HG03378 (cell line): ENCODE measurements around the gene PDE5A.

Source experiments
- ATAC-seq: cut with Tn5 transposase; IDR thresholded peaks from one replicate; pipeline ENCODE4 v1.9.1; 2021; ENCODE audit warnings: mild to moderate bottlenecking, moderate library complexity; ENCODE audit not compliant: unreplicated experiment

PDE5A gene

GRCh38 chr4:119525005-119525749, 103.4 kb downstream of the PDE5A start:
- ATAC-seq, result no peak

GRCh38 chr4:119523399-119523798, 105.2 kb downstream of the PDE5A start:
- no peak for ATAC-seq

- no peak for ATAC-seq
Observed at GRCh38 chr4:119521268-119521667, 107.3 kb downstream of the PDE5A start.

DNA sequence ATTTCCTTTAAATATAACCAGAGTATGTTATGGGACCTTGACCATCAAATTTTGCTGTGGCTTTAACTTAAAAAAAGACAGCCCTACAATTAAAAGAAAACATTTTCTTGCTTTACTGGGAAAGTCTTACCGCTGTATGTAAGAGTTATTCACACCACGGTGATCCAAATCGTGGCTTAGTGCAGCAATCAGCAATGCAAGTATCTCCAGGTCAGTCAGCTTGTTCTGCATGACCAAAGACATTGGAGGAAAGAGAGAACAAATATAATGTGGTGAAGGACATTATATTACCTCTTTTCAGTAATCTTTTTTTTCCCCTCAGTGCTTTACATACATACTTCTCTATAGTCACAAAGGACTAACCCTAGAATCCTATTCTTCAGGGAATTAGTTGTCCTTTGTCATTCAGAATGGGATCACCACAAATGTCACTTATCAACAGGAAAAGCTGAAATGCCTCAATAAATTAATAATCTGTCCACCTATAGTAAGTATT, 109.6 kb downstream of the PDE5A start:
- no peak for ATAC-seq

DNA sequence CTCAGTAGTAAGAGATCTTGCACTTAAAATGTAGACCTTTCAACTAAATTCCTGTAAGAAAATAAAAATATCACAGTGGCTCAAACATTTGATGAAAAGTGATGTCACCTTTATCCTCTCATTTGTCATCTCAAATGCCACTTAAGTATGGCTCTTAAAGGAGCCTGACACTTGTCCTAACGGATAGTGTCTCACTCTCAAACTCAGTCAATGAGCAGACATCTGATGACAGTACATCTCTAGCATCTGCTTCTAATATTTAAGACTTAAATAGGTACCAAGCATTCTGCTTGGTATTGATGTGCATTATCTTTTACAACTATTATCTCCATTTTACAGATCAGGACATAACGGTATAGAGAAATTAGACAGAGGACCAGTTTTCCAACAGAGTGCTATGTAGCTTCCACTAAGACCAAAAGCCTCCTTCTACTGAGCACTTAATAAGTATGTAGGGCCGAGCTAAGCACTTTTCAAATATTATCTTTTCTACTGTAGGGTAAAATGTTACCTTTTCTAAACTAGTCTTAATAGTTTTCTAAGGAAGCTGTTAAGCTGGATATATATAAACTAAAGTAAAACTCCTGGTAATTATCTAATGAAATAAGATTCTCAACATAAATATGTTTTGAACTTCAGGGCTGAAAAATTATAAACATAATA, 110.2 kb downstream of the PDE5A start:
- no peak for ATAC-seq

- ATAC-seq, result no peak
Observed at GRCh38 chr4:119517361-119518229, 111.0 kb downstream of the PDE5A start.

DNA sequence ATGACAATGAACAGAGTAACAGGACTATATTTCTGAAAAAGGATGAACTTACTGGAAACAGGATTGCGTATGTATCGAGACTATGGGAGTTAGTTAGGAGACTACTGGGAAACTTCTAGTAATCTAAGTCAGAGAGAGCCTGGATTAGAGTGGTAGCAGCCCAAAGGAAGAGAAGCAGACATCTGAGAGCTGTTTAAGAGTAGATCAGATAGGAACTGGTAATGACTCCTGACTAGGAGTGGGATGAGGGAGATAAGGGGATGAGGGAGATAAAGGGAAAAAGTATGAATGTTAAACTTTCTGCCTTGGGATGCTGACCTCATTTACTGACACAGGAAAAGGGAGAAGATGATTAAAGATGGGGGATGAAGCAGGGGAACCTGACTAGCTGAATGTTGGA, 116.2 kb downstream of the PDE5A start:
- no peak for ATAC-seq

DNA sequence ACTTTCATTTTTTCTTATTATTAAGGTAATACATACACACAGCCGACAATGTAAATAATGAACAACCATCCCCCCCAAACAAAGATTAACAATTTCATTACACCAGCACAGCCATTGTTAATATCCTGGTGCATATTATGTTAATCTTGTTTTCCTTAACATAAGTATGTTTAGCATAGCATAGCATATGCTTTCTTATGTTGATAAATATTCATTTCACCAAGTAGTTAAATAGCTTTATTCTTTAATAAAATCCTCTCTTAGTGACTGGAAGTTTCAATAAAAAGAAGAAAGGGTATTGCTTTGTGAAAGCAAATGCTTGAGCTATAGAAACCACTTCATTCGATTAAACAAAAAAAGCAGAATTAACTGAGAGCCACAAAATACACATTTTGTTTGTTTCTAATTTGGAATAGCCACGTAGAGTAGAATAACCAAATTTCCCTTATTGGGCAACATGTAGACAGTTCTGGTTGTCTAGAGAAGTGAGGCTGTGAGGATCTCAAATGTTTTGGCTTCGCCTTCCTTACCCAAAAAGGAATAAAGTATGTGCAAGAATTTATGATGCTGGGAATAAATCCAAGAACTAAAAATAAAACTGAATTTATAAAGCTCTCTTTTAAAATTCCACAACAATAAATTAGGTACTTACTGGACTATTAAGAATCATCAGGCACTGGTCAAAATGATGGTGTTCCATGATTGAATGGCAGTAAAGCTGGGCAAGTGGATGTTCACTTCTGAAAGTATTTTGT, 118.0 kb downstream of the PDE5A start:
- ATAC-seq, result no peak

DNA sequence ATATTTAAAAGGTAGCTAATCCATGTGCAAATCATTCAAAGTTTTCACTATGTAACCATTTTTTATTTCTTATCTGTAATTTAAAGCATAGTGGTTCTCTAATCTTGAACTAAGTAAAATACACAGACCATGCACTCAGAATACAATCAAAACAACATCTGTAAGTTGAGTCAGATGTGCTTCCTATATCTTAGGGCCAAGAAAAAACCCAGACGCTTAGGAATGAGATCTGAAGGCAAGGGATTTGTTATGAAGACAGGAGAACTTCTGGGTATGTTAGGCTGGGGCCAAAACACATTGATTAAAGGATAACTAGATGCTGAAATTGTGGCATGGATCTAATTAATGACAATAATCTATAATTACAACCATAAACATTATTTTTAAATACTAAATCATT, 120.3 kb downstream of the PDE5A start:
- ATAC-seq, result no peak

GRCh38 chr4:119506806-119507205, 121.8 kb downstream of the PDE5A start:
- ATAC-seq, result no peak

DNA sequence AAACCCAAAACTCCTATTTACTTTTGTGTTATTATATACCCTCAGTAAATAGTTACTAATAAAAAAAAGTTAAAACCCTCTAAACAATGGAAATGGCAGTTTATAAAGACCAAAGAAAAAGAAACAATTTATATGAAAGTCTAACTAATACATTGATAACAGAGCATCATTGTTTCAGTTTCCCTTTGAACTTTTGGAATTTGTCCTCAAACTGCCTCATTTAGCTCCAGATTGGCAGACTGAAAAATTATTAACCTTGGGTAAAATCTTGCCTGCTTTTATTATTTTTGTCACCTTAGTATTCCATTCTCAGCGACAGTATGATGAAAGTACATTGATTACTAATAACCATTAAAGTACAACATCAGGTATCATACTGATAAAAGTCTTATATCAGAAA, 124.0 kb downstream of the PDE5A start:
- no peak for ATAC-seq

DNA sequence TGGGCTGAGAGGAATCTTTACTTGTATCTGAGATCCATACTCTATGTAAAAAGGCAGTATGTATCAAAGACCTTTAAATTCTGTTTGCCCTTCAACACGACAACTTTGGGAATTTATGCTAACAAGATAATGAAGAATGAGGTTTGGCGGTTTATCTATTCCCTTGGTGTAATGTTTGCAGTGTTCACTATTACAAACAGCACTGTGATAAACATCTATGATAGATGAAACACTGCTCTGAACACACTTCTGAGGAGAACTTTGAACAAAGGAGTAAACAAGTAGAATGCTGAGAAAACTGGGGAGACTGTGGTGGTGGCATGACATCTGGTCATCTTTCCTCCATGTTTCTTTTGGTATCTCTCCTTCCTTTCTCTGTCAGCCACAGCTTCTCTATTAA, 126.9 kb downstream of the PDE5A start:
- no peak for ATAC-seq

- no peak for ATAC-seq
Observed at GRCh38 chr4:119498527-119498926, 130.1 kb downstream of the PDE5A start.

GRCh38 chr4:119493886-119494285, 134.7 kb downstream of the PDE5A start:
- ATAC-seq, result no peak

GRCh38 chr4:119493419-119493818, 135.2 kb downstream of the PDE5A start:
- ATAC-seq, result no peak

GRCh38 chr4:119490335-119490734, 138.3 kb downstream of the PDE5A start:
- peak; percentile 46 for ATAC-seq

DNA sequence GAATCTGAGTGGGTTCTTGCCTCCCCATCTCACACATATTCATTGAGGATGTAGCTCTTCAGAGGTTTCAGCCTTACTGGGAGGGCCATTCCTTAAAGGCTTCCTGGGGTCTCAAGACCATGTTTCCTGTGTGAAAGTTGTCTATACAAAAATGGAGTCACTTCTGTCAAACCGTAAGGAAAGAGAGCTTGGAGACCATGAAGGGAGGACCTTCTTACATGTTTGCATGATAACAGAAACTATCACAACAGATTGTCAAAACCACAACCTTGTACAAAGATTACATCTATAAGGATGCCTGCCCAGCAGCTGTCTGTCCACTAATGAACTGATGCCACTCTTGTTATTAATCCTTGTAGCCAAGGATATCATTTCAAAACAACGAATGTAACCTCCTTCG, 139.3 kb downstream of the PDE5A start:
- no peak for ATAC-seq

DNA sequence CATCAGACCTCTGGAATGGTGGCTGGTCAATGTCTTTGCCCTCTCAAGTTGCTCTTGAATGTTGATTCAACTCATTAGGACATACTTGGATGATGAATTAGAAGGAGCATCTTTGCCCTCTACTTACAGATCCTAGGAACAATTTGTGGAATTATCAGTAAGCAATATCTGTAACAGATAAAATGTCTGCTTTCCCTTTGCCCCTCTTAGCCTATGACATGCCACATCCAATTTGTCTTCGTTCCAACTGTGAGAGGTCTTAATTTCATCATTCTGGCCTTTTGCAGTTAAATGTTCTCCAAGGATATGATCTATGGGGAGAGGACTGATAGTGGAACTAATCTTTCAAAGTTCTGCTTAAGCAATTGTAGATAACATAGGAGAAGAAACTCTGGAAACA, 148.3 kb downstream of the PDE5A start:
- no peak for ATAC-seq

GRCh38 chr4:119479835-119480234, 148.8 kb downstream of the PDE5A start:
- ATAC-seq, result no peak

DNA sequence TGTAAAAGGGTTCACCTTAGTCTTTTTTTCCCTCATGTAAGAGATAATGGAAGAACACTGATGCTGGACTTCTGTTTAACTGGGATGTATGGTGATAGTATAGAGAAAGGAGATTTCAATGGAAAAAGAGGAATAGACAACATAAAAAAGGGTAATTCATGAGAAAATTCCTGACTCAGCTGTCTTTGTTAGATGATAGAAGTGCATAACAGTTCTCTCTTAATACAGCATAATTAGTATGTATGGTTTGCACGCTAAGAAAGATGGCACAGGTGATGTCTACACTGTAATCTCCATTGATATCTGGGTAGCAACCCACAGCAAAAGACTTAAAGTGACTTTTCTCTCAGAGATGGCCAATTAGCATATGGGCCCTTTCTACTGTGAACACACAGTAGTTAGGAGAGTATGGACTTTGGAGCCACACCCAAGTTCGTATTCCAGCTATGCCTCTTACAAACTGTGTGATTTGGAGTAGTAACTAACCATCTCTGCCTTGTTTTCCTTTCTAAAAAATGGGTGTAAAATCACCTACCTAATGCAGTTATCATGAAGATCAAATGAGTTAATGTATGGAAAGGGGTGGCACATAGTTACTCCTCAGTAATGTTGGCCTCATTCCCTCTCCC, 149.3 kb downstream of the PDE5A start:
- no peak for ATAC-seq
